NAMALWA (cell line): ENCODE measurements around the gene KBTBD7.
"Not testable (repeated sequence)": the region's sequence is repeated elsewhere in the genome, so short reads cannot be mapped to it uniquely, and the experiment has no call there.

Experiments
- DNase-seq: peaks from one replicate; pipeline ENCODE4 v3.0.0-alpha.2; 2015; ENCODE audit warnings: low spot score

KBTBD7 gene

GRCh38 chr13:41199079-41199478 is 4.7 kb upstream of the KBTBD7 start:
- peak; percentile 34 for DNase-seq

GRCh38 chr13:41196620-41197019 is 2.3 kb upstream of the KBTBD7 start:
- peak; percentile 44 for DNase-seq

- DNase-seq = no peak
Measured at GRCh38 chr13:41196011-41196410, 1.6 kb upstream of the KBTBD7 start.

- DNase-seq = no peak
Measured at GRCh38 chr13:41193469-41193868, 900 bp downstream of the KBTBD7 start.

- no peak for DNase-seq
Measured at GRCh38 chr13:41188584-41188983, 5.8 kb downstream of the KBTBD7 start.

GRCh38 chr13:41186481-41186880 is 7.9 kb downstream of the KBTBD7 start:
- no peak for DNase-seq

GRCh38 chr13:41182231-41182630 is 12.1 kb downstream of the KBTBD7 start:
- DNase-seq = no peak

- DNase-seq = no peak
Measured at GRCh38 chr13:41179593-41180250, 14.6 kb downstream of the KBTBD7 start.

- DNase-seq = no peak
Measured at GRCh38 chr13:41178040-41178439, 16.3 kb downstream of the KBTBD7 start.

- no peak for DNase-seq
Measured at GRCh38 chr13:41177616-41178015, 16.8 kb downstream of the KBTBD7 start.

GRCh38 chr13:41175576-41175975 is 18.8 kb downstream of the KBTBD7 start:
- not testable (repeated sequence) for DNase-seq

GRCh38 chr13:41162151-41162550 is 32.2 kb downstream of the KBTBD7 start:
- DNase-seq = no peak

GRCh38 chr13:41159174-41159573 is 35.2 kb downstream of the KBTBD7 start:
- DNase-seq = no peak

GRCh38 chr13:41157048-41157717 is 37.2 kb downstream of the KBTBD7 start:
- DNase-seq = no peak

GRCh38 chr13:41156620-41157019 is 37.7 kb downstream of the KBTBD7 start:
- DNase-seq = no peak

- DNase-seq = no peak
Measured at GRCh38 chr13:41154042-41154441, 40.3 kb downstream of the KBTBD7 start.

GRCh38 chr13:41152005-41152404 is 42.4 kb downstream of the KBTBD7 start:
- no peak for DNase-seq

- no peak for DNase-seq
Measured at GRCh38 chr13:41150058-41150457, 44.3 kb downstream of the KBTBD7 start.

GRCh38 chr13:41148419-41149283 is 45.7 kb downstream of the KBTBD7 start:
- peak; percentile 25 for DNase-seq

- DNase-seq = no peak
Measured at GRCh38 chr13:41145136-41145908, 49.0 kb downstream of the KBTBD7 start.

GRCh38 chr13:41144576-41144975 is 49.8 kb downstream of the KBTBD7 start:
- no peak for DNase-seq
